ENCODE measurements around the gene GALK2.
A peak's percentile ranks its signal among the peaks of the same experiment; 100 is the strongest.

GALK2 gene

GRCh38 chr15:49293941-49294340, 123.9 kb downstream of the GALK2 start (continued):
- no peak for TF ChIP-seq ZNF639 (tag by site-specific recombination; IDR thresholded peaks at IDR 0.05)
- TF ChIP-seq ZNF423 (tag by site-specific recombination; IDR thresholded peaks at IDR 0.05): no peak
- TF ChIP-seq ZNF660 (tag by site-specific recombination; IDR thresholded peaks at IDR 0.05): no peak
- TF ChIP-seq ZNF23 (tag by site-specific recombination; IDR thresholded peaks at IDR 0.05; ENCODE audit: borderline replicate concordance): no peak
- TF ChIP-seq BCL11B (tag by site-specific recombination; IDR thresholded peaks at IDR 0.05; ENCODE audit: low read depth): no peak
- no peak for TF ChIP-seq TCF7L2 (IDR thresholded peaks at IDR 0.05; ENCODE audit: borderline replicate concordance, low read depth, low read length)
- no peak for TF ChIP-seq ZNF354C (tag by site-specific recombination; IDR thresholded peaks at IDR 0.05; ENCODE audit: borderline replicate concordance, low read depth)
- TF ChIP-seq ATF2 (tag by site-specific recombination; IDR thresholded peaks at IDR 0.05; ENCODE audit: low read depth): no peak
- TF ChIP-seq ZNF214 (tag by site-specific recombination; IDR thresholded peaks at IDR 0.05; ENCODE audit: borderline replicate concordance): no peak; the same call in 1 of the 2 replicates
- no peak for TF ChIP-seq PRDM1 (tag by site-specific recombination; IDR thresholded peaks at IDR 0.05)
- no peak for TF ChIP-seq ZNF10 (tag by site-specific recombination; IDR thresholded peaks at IDR 0.05)
- TF ChIP-seq HOXC10 (CRISPR knock-in tag; IDR thresholded peaks at IDR 0.05): no peak
- TF ChIP-seq ZIC2 (tag by site-specific recombination; IDR thresholded peaks at IDR 0.05): no peak
- TF ChIP-seq ZNF280C (tag by site-specific recombination; IDR thresholded peaks at IDR 0.05): no peak
- no peak for TF ChIP-seq ZNF585B (tag by site-specific recombination; IDR thresholded peaks at IDR 0.05)
- no peak for TF ChIP-seq ZNF362 (tag by site-specific recombination; IDR thresholded peaks at IDR 0.05)
- TF ChIP-seq ZNF549 (tag by site-specific recombination; IDR thresholded peaks at IDR 0.05): no peak
- TF ChIP-seq ZFP3 (tag by site-specific recombination; IDR thresholded peaks at IDR 0.05; ENCODE audit: low read depth): 0 out of 2 replicates have a peak, but pooled peaks have one; percentile 38
- no peak for TF ChIP-seq ZNF785 (tag by site-specific recombination; IDR thresholded peaks at IDR 0.05)
- no peak for TF ChIP-seq HOXA7 (CRISPR knock-in tag; IDR thresholded peaks at IDR 0.05; ENCODE audit: borderline replicate concordance)
- TF ChIP-seq, protein P1, sequence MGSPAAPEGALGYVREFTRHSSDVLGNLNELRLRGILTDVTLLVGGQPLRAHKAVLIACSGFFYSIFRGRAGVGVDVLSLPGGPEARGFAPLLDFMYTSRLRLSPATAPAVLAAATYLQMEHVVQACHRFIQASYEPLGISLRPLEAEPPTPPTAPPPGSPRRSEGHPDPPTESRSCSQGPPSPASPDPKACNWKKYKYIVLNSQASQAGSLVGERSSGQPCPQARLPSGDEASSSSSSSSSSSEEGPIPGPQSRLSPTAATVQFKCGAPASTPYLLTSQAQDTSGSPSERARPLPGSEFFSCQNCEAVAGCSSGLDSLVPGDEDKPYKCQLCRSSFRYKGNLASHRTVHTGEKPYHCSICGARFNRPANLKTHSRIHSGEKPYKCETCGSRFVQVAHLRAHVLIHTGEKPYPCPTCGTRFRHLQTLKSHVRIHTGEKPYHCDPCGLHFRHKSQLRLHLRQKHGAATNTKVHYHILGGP (tag by site-specific recombination; IDR thresholded peaks at IDR 0.05): no peak
- TF ChIP-seq ZFP37 (tag by site-specific recombination; IDR thresholded peaks at IDR 0.05): peak; percentile 72; the same call in 1 of the 2 replicates
- TF ChIP-seq ZNF292 (tag by site-specific recombination; IDR thresholded peaks at IDR 0.05; ENCODE audit: borderline replicate concordance, low read depth): peak; percentile 44; the same call in 1 of the 2 replicates
- TF ChIP-seq ZNF132 (tag by site-specific recombination; IDR thresholded peaks at IDR 0.05; ENCODE audit: borderline replicate concordance): no peak
- TF ChIP-seq, protein P2, sequence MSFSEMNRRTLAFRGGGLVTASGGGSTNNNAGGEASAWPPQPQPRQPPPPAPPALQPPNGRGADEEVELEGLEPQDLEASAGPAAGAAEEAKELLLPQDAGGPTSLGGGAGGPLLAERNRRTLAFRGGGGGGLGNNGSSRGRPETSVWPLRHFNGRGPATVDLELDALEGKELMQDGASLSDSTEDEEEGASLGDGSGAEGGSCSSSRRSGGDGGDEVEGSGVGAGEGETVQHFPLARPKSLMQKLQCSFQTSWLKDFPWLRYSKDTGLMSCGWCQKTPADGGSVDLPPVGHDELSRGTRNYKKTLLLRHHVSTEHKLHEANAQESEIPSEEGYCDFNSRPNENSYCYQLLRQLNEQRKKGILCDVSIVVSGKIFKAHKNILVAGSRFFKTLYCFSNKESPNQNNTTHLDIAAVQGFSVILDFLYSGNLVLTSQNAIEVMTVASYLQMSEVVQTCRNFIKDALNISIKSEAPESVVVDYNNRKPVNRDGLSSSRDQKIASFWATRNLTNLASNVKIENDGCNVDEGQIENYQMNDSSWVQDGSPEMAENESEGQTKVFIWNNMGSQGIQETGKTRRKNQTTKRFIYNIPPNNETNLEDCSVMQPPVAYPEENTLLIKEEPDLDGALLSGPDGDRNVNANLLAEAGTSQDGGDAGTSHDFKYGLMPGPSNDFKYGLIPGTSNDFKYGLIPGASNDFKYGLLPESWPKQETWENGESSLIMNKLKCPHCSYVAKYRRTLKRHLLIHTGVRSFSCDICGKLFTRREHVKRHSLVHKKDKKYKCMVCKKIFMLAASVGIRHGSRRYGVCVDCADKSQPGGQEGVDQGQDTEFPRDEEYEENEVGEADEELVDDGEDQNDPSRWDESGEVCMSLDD (tag by site-specific recombination; IDR thresholded peaks at IDR 0.05): no peak

Data from HEK293 (cell line).